ENCODE measurements around the gene ZBTB16. TPM values are rescaled to one million over a fixed set of nuclear protein-coding genes. Genes with fewer than 3 reads are reported as not detected.

ZBTB16 gene
- total and polyA plus RNA-seq, 2 donors (not counting 3 experiments of a cell fraction or from before 2014, with no cell fraction given) = 9.8 to 20.3 TPM

DNA sequence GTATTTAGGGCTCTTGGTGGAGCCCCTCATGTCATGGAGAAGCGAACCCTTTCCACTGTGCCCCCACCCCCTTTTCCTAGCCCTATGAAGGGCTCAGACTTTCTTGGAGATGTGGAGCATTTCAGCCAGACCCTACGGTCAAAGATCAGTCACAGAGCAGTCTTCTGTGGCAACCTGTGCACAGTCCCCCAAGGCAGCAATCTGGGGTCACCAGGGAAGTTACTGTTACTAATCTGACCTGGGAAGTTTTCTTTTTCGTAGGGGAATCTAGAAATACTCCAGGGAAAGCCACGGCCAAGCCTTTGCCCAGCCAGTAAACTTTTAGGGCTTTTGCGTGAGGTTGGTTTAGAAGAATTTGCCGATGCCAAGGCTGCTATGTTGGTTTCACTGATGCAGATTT is 50.6 kb downstream of the ZBTB16 start:
- no peak for TF ChIP-seq MYC (IDR thresholded peaks at IDR 0.05; ENCODE audit: low read depth, low read length)
- no peak for TF ChIP-seq POLR2AphosphoS5 (IDR thresholded peaks at IDR 0.05; ENCODE audit: insufficient read depth, low read depth, low read length)
- DNase-seq (ENCODE audit: low read depth, low spot score) = no peak
- no peak overlapping the region for H3K4me2 ChIP-seq (ENCODE audit: insufficient read depth, low read length)
- H2AFZ ChIP-seq (ENCODE audit: low read depth, low read length) = no peak overlapping the region
- FAIRE-seq = no peak
- POLR2A ChIA-PET = no interaction called here
- peaks cover 20% of the 10 kb centered on the region for H3K4me1 ChIP-seq (ENCODE audit: control insufficient read depth, extremely low read depth, insufficient read depth, low read length)
- H3K9ac ChIP-seq (replicated peaks; ENCODE audit: extremely low read depth, insufficient read depth, low read length) = no peak overlapping the region
- H3K9me3 ChIP-seq (replicated peaks; ENCODE audit: control insufficient read depth, insufficient read depth, low read length) = no peaks in the 10 kb centered on the region
- CTCF ChIA-PET = interaction anchor here (1.3 to 2.2 kb wide), 3 partner anchors 10 to 116 kb away, joined by 4 to 5 read pairs (median 4); no protein-coding TSS in a partner anchor
- peaks cover 2% of the 10 kb centered on the region in 2 experiments for H3K27me3 ChIP-seq (ENCODE audit: control insufficient read depth in 2 of 2, insufficient read depth in 2 of 2, low read length in 2 of 2)
- intact Hi-C loops (cut with micrococcal nuclease) = loop anchor here (2.0 kb wide), 1 partner anchor 29 kb away; no protein-coding TSS in a partner anchor
- H3K27ac ChIP-seq (ENCODE audit: insufficient read depth, low read depth, low read length) = no peak overlapping the region
- H3K36me3 ChIP-seq (ENCODE audit: control insufficient read depth in 2 of 2, extremely low read depth in 1 of 2, insufficient read depth in 2 of 2, low read length in 2 of 2) = no peaks in the 10 kb centered on the region
- no peak overlapping the region for H3K4me3 ChIP-seq (replicated peaks in 1 of 3; ENCODE audit: insufficient read depth in 1 of 3, low read depth in 1 of 3, low read length in 3 of 3)
- H3K9me1 ChIP-seq (replicated peaks; ENCODE audit: control insufficient read depth, extremely low read depth, insufficient read depth, low read length) = no peaks in the 10 kb centered on the region
- no TSS peak for BruUV-seq (replicated peaks)
- H4K20me1 ChIP-seq (replicated peaks; ENCODE audit: control insufficient read depth, extremely low read depth, insufficient read depth, low read length) = peaks cover 2% of the 10 kb centered on the region
- H3K79me2 ChIP-seq (ENCODE audit: control insufficient read depth, insufficient read depth, low read length) = no peaks in the 10 kb centered on the region
- dilution Hi-C loops (cut with MboI; ENCODE audit: extremely low pct_ligation_motif_present, low sequenced_read_pairs) = no loop called here

DNA sequence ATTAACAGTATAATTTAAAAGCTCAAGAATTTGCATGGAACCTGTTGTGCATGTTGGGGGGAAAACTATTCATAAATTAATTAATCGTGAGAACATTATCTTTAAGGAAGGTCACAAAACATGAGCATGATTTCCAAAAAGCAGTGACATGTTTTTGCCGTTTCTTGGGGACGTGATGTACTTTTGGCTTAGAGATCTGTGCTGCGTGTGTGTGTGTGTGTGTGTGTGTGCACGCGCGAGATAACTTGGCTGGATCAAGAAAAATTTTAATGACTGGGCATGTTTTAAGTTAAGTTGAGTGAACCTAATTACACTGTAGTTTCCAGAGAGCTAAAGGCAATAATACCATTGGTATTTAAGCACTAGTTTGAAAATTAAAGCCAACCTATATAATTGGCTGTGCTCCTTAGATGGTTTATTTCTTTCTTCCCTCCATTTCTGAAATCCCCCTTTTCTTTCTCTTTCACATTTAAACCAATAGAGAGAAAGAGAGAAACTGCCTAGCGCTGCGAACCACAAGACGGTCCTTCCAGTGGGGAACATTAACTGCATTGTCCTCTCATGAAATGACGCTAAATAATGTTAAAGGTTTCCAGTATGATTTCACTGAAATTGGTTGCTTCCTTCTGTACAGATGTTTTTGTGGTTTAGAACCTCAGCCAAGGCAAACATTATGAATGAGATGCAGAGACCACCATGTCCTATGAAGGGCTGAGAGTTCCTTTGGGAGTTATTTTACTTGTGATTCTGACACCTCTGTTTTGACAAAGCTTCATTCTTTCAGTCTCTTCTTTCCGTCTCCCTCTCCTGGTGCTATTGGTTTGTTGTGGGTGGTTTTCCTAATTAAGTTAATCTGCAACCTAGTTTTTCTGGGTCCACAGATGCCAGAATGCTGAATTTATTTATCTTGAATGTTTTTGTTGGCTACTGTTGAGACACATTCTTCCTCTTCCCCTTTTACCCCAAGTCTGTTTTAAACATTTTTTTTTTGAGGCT is 51.7 kb downstream of the ZBTB16 start:
- ChIA-PET POLR2A (no interaction called here), CTCF (interaction anchor here (1.0 to 1.5 kb wide), 6 partner anchors 11 to 117 kb away, joined by 3 to 4 read pairs (median 4); partner anchors contain the start of gene ZBTB16)
- Histone ChIP-seq H4K20me1 (replicated peaks; ENCODE audit: control insufficient read depth, extremely low read depth, insufficient read depth, low read length) (peaks cover 2% of the 10 kb centered on the region), H3K36me3 (ENCODE audit: control insufficient read depth in 2 of 2, extremely low read depth in 1 of 2, insufficient read depth in 2 of 2, low read length in 2 of 2) (no peaks in the 10 kb centered on the region), H3K4me2 (ENCODE audit: insufficient read depth, low read length) (peak overlapping the region; percentile 71), H3K9me3 (replicated peaks; ENCODE audit: control insufficient read depth, insufficient read depth, low read length) (no peaks in the 10 kb centered on the region), H2AFZ (ENCODE audit: low read depth, low read length) (peak overlapping the region; percentile 1), H3K9me1 (replicated peaks; ENCODE audit: control insufficient read depth, extremely low read depth, insufficient read depth, low read length) (no peaks in the 10 kb centered on the region), H3K4me3 (replicated peaks in 1 of 3; ENCODE audit: insufficient read depth in 1 of 3, low read depth in 1 of 3, low read length in 3 of 3) (peak overlapping the region in 1 of 3 experiments; percentile 32), H3K79me2 (ENCODE audit: control insufficient read depth, insufficient read depth, low read length) (no peaks in the 10 kb centered on the region), H3K9ac (replicated peaks; ENCODE audit: extremely low read depth, insufficient read depth, low read length) (peak overlapping the region; percentile 49), H3K4me1 (ENCODE audit: control insufficient read depth, extremely low read depth, insufficient read depth, low read length) (peaks cover 20% of the 10 kb centered on the region), H3K27ac (ENCODE audit: insufficient read depth, low read depth, low read length) (peak overlapping the region; percentile 25), H3K27me3 (ENCODE audit: control insufficient read depth in 2 of 2, insufficient read depth in 2 of 2, low read length in 2 of 2) (peaks cover 2% of the 10 kb centered on the region in 2 experiments)
- BruUV-seq (replicated peaks) = no TSS peak
- peak; percentile 97 for FAIRE-seq
- TF ChIP-seq JUN (IDR thresholded peaks at IDR 0.05; ENCODE audit: borderline replicate concordance, insufficient read depth, insufficient read length, low read depth) = no peak
- TF ChIP-seq GATA2 (IDR thresholded peaks at IDR 0.05; ENCODE audit: insufficient read depth, insufficient read length, low read depth, low read length) = no peak
- TF ChIP-seq, protein P1, sequence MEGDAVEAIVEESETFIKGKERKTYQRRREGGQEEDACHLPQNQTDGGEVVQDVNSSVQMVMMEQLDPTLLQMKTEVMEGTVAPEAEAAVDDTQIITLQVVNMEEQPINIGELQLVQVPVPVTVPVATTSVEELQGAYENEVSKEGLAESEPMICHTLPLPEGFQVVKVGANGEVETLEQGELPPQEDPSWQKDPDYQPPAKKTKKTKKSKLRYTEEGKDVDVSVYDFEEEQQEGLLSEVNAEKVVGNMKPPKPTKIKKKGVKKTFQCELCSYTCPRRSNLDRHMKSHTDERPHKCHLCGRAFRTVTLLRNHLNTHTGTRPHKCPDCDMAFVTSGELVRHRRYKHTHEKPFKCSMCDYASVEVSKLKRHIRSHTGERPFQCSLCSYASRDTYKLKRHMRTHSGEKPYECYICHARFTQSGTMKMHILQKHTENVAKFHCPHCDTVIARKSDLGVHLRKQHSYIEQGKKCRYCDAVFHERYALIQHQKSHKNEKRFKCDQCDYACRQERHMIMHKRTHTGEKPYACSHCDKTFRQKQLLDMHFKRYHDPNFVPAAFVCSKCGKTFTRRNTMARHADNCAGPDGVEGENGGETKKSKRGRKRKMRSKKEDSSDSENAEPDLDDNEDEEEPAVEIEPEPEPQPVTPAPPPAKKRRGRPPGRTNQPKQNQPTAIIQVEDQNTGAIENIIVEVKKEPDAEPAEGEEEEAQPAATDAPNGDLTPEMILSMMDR (IDR thresholded peaks at IDR 0.05; ENCODE audit: extremely low read depth in 1 of 2, insufficient read depth in 1 of 2, low read depth in 1 of 2, low read length in 2 of 2) = no peak
- no peak for TF ChIP-seq EZH2 (IDR thresholded peaks at IDR 0.05; ENCODE audit: borderline replicate concordance, low read depth, low read length, severe bottlenecking)
- TF ChIP-seq, protein P2, sequence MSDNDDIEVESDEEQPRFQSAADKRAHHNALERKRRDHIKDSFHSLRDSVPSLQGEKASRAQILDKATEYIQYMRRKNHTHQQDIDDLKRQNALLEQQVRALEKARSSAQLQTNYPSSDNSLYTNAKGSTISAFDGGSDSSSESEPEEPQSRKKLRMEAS (IDR thresholded peaks at IDR 0.05; ENCODE audit: insufficient read depth, insufficient read length) = no peak
- no peak for TF ChIP-seq MYC (IDR thresholded peaks at IDR 0.05; ENCODE audit: low read depth, low read length)
- TF ChIP-seq POLR2AphosphoS5 (IDR thresholded peaks at IDR 0.05; ENCODE audit: insufficient read depth, low read depth, low read length) = no peak
- TF ChIP-seq POLR2A (IDR thresholded peaks at IDR 0.05; ENCODE audit: low read depth, low read length) = no peak
- TF ChIP-seq FOS (IDR thresholded peaks at IDR 0.05; ENCODE audit: borderline replicate concordance, insufficient read depth, low read length) = no peak
- dilution Hi-C loops (cut with MboI; ENCODE audit: extremely low pct_ligation_motif_present, low sequenced_read_pairs) = no loop called here
- peak; percentile 75 for DNase-seq (ENCODE audit: low read depth, low spot score)
- intact Hi-C loops (cut with micrococcal nuclease) = loop anchor here (1.0 to 2.0 kb wide), 5 partner anchors 28 to 68 kb away; partner anchors contain the start of gene ZBTB16

Measured in endothelial cell of umbilical vein (primary cell).